Suprapubic skin (tissue), 4 donors: Measurements from ENCODE around the gene PGM5. TPM values are rescaled to one million over a fixed set of nuclear protein-coding genes. Genes with fewer than 3 reads are reported as not detected.

Experiments
- DNase-seq, 2 donors: peaks; one replicate each; pipeline ENCODE4 v3.0.0-alpha.2; 2019; ENCODE audit warnings: low spot score in 2 of 2
- H3K27ac ChIP-seq: fragments of 200-600 bp; sonication (generic); one replicate; pipeline ENCODE4 v1.5.1; 2019
- H3K27me3 ChIP-seq: fragments of 200-600 bp; sonication (generic); one replicate; pipeline ENCODE4 v1.5.1; 2019
- H3K36me3 ChIP-seq: fragments of 200-600 bp; sonication (generic); one replicate; pipeline ENCODE4 v1.5.1; 2019
- H3K4me1 ChIP-seq: fragments of 200-600 bp; sonication (generic); one replicate; pipeline ENCODE4 v1.5.1; 2019
- H3K4me3 ChIP-seq: fragments of 200-600 bp; sonication (generic); one replicate; pipeline ENCODE4 v1.5.1; 2019; ENCODE audit warnings: mild to moderate bottlenecking
- H3K9me3 ChIP-seq: fragments of 200-600 bp; sonication (generic); one replicate; pipeline ENCODE4 v1.5.1; 2019
- EP300 ChIP-seq: sonication (generic); formaldehyde crosslinking; IDR thresholded peaks from one replicate; pipeline ENCODE4 v1.6.1; 2017; ENCODE audit warnings: antibody characterized with exemption
- POLR2A ChIP-seq, 2 donors: fragments of 450-650 bp; IDR thresholded peaks; one replicate each; pipeline ENCODE4 v1.6.1; 2017; ENCODE audit warnings: antibody characterized with exemption in 2 of 2, mild to moderate bottlenecking in 2 of 2, moderate library complexity in 2 of 2
- POLR2AphosphoS5 ChIP-seq, 3 donors: sonication (generic); formaldehyde crosslinking; IDR thresholded peaks; one replicate each; pipeline ENCODE4 v1.6.1; 2017; ENCODE audit warnings: antibody characterized with exemption in 3 of 3
- WGBS: methylation state at CpG from one replicate; pipeline ENCODE4 v1.1.5; 2018; 5-methylcytosine and 5-hydroxymethylcytosine counted together
- total RNA-seq, 4 donors: library from RNA; depleted of rRNA; stranded (reverse); fragments of >200 nt; gene quantifications; one replicate each; pipeline ENCODE4 v1.1.0, GENCODE V29; 2016
- TF ChIP-seq, protein P1 (sequence below), 2 donors: fragments of 200-600 bp in 1 of 2; fragments of 450-650 bp in 1 of 2; sonication (generic) in 1 of 2; IDR thresholded peaks; one replicate each; pipeline ENCODE4 v1.5.1; 2016 to 2019; ENCODE audit warnings: antibody characterized with exemption in 2 of 2, mild to moderate bottlenecking in 1 of 2, moderate library complexity in 1 of 2

Gene PGM5
- total RNA-seq, 4 donors from 2014 or later, result 5.1 to 10.6 (median 6.1) TPM

DNA sequence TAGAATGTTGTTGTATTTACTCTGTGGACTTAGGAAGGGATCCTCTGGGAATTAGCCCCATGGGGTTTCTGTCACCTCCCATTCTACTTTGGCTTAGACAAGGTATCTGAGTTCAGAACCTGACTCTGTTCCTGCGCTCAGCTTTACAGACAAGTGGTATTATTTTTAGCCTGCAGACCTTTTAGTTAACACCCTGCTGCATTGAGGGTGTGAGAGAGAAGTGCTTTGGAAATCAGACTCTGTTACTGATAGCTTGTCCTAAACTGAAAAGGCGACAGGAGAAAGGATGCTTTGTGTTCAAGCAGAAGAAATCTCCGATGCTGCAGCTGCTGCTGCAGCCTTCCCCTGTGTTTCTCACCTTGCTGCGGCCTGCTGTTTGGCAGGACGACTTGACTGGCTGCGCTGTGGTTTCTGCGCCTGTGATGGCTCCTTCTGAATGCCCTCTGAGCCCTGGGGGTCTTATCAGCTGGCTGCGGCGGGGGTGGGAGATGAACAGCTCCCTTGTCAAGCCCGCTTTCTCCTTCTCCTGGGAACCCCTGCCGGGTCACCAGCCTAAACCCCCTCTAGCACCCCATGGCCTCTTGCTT is 61.9 kb downstream of the PGM5 start:
- no peaks in the 10 kb centered on the region for H3K27me3 ChIP-seq
- H3K4me1 ChIP-seq, result no peaks in the 10 kb centered on the region
- no peaks in the 10 kb centered on the region for H3K36me3 ChIP-seq
- TF ChIP-seq EP300 (no peak), POLR2AphosphoS5 (IDR thresholded peaks at IDR 0.05) (no peak), POLR2A (IDR thresholded peaks at IDR 0.05) (no peak)
- TF ChIP-seq, protein P1, sequence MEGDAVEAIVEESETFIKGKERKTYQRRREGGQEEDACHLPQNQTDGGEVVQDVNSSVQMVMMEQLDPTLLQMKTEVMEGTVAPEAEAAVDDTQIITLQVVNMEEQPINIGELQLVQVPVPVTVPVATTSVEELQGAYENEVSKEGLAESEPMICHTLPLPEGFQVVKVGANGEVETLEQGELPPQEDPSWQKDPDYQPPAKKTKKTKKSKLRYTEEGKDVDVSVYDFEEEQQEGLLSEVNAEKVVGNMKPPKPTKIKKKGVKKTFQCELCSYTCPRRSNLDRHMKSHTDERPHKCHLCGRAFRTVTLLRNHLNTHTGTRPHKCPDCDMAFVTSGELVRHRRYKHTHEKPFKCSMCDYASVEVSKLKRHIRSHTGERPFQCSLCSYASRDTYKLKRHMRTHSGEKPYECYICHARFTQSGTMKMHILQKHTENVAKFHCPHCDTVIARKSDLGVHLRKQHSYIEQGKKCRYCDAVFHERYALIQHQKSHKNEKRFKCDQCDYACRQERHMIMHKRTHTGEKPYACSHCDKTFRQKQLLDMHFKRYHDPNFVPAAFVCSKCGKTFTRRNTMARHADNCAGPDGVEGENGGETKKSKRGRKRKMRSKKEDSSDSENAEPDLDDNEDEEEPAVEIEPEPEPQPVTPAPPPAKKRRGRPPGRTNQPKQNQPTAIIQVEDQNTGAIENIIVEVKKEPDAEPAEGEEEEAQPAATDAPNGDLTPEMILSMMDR (IDR thresholded peaks at IDR 0.05), result no peak
- WGBS, result 75% methylated on average over 11 of the region's 11 CpGs
- H3K27ac ChIP-seq, result no peak overlapping the region
- no peak for DNase-seq
- no peak overlapping the region for H3K4me3 ChIP-seq
- H3K9me3 ChIP-seq, result no peaks in the 10 kb centered on the region

DNA sequence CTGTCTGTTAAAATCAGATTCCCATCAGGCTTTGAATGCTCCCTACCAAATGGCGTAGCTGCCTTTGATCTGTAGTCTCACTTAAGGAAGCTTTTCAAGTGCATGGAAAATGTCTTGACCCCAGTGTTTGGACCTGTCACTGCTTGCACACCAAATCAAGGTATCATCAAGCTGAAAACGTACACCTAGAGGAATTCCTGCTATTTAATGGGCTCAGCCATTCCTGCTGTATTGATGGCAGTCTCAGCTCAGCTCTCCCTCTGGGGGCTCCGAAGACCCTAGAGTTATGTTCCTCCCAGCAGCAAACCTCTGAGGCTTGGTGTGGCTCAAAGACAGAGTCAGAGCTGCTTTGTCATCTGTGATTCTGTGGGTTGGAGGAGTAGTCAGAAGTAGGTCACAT is 63.5 kb downstream of the PGM5 start:
- Histone ChIP-seq H3K36me3 (no peaks in the 10 kb centered on the region), H3K4me1 (no peaks in the 10 kb centered on the region), H3K27ac (no peak overlapping the region), H3K9me3 (no peaks in the 10 kb centered on the region), H3K27me3 (no peaks in the 10 kb centered on the region), H3K4me3 (no peak overlapping the region)
- TF ChIP-seq EP300 (no peak), POLR2AphosphoS5 (IDR thresholded peaks at IDR 0.05) (no peak), POLR2A (IDR thresholded peaks at IDR 0.05) (no peak)
- TF ChIP-seq, protein P1 (IDR thresholded peaks at IDR 0.05), result no peak
- WGBS, result 44% methylated on average over 3 of the region's 3 CpGs
- no peak for DNase-seq

GRCh38 chr9:68426755-68427154 is 70.3 kb downstream of the PGM5 start:
- TF ChIP-seq POLR2A (IDR thresholded peaks at IDR 0.05), result no peak
- TF ChIP-seq POLR2AphosphoS5 (IDR thresholded peaks at IDR 0.05), result no peak
- TF ChIP-seq, protein P1 (IDR thresholded peaks at IDR 0.05), result no peak
- TF ChIP-seq EP300, result no peak
- Histone ChIP-seq H3K36me3 (no peaks in the 10 kb centered on the region), H3K27me3 (no peaks in the 10 kb centered on the region), H3K4me1 (no peaks in the 10 kb centered on the region), H3K9me3 (no peaks in the 10 kb centered on the region), H3K4me3 (no peak overlapping the region), H3K27ac (no peak overlapping the region)
- no peak for DNase-seq
- 62% methylated on average over 1 of the region's 1 CpG for WGBS

DNA sequence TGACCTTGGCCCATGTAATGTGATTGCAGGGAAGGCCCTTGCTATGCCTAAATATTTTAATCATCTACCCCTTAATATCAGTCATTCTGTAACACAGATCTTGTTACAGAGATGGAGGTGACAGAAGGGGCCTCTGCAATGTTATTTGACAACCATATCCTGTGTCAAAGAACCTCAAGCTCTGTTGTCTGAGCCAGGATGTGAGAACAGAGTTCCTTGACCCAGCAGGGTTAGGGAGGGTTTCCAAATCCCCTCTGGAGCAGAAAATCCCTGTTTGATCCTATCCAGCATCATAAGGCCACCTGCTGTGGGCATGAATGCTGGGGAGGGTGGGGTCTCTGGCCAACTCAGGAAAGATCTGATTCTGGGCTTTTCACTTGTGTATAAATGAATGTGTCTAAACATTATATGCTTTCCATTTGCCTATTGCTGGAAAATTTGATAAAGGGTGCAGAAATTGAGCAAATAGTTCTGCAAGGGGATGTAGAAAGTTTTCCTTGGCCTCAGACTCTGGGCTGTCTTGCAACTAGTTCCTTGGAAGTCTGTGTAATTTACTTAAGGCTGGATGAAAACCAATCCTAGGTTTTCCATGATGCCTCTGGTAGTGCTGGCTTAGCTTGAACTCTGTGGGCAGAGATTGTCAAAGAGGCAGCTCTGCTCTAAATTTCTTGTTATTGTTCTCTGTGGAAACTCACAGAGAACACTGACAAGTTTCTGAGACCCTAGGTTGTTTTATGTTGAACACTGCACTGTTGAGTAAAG is 71.0 kb downstream of the PGM5 start:
- TF ChIP-seq EP300, result no peak
- no peak for TF ChIP-seq POLR2AphosphoS5 (IDR thresholded peaks at IDR 0.05)
- TF ChIP-seq, protein P1 (IDR thresholded peaks at IDR 0.05), result no peak
- TF ChIP-seq POLR2A (IDR thresholded peaks at IDR 0.05), result no peak
- no peak overlapping the region for H3K27ac ChIP-seq
- no peak for DNase-seq

GRCh38 chr9:68428481-68428880 is 72.1 kb downstream of the PGM5 start:
- Histone ChIP-seq H3K4me3 (no peak overlapping the region), H3K27me3 (no peaks in the 10 kb centered on the region), H3K4me1 (no peaks in the 10 kb centered on the region), H3K9me3 (no peaks in the 10 kb centered on the region), H3K27ac (no peak overlapping the region), H3K36me3 (no peaks in the 10 kb centered on the region)
- no peak for DNase-seq
- 69% methylated on average over 2 of the region's 2 CpGs for WGBS
- no peak for TF ChIP-seq POLR2A (IDR thresholded peaks at IDR 0.05)
- TF ChIP-seq, protein P1 (IDR thresholded peaks at IDR 0.05), result no peak
- TF ChIP-seq POLR2AphosphoS5 (IDR thresholded peaks at IDR 0.05), result no peak
- TF ChIP-seq EP300, result no peak

More for the DNA sequence above, 71.0 kb downstream of the PGM5 start:
- H3K4me3 ChIP-seq, result no peak overlapping the region
- no peaks in the 10 kb centered on the region for H3K4me1 ChIP-seq
- H3K27me3 ChIP-seq, result no peaks in the 10 kb centered on the region
- no peaks in the 10 kb centered on the region for H3K36me3 ChIP-seq
- no peaks in the 10 kb centered on the region for H3K9me3 ChIP-seq
